Breast epithelium (tissue), 3 donors: ENCODE results near the gene POLR1B.

Experiments used
- CTCF ChIP-seq, 3 donors: fragments of 450-650 bp; IDR thresholded peaks; one replicate each; pipeline ENCODE4 v1.5.1; 2016 to 2017; ENCODE audit warnings: antibody characterized with exemption in 3 of 3, mild to moderate bottlenecking in 3 of 3, moderate library complexity in 3 of 3
- POLR2A ChIP-seq: fragments of 450-650 bp; IDR thresholded peaks from one replicate; pipeline ENCODE4 v1.6.1; 2016; ENCODE audit warnings: antibody characterized with exemption, mild to moderate bottlenecking, moderate library complexity

GRCh38 chr2:112493858-112494648 is 48.2 kb upstream of the POLR1B start:
- TF ChIP-seq CTCF (IDR thresholded peaks at IDR 0.05), result no peak
- no peak for TF ChIP-seq POLR2A
